ENCODE results near the gene THEMIS. TPM values are rescaled to one million over a fixed set of nuclear protein-coding genes. Genes with fewer than 3 reads are reported as not detected.

The THEMIS gene
- polyA plus RNA-seq, 1 experiment, result not detected

DNA sequence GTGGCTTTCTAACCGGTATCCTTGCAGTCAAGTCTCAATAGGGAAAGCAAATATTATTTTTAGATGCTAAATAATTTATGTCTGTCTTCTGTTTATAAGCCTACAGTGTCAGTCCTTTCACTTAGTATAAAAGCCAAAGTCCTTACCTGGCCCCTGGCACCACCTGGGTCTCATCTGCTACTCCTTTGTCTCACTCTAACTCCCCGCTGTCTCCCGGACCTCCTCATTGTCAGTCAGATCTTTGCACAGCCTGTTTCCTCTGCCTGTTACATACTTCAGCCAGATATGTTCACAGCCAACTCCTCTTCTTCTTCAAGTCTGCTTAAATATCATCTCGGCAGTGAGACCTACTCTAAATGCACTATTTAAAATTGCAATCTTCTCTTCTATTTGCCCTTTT lies 84.2 kb downstream of the THEMIS start:
- ChIA-PET POLR2A (no interaction called here), CTCF (interaction anchor here (0.7 kb wide), 1 partner anchor 11 kb away, joined by 4 read pairs; no protein-coding TSS in a partner anchor)
- TF ChIP-seq, protein P1, sequence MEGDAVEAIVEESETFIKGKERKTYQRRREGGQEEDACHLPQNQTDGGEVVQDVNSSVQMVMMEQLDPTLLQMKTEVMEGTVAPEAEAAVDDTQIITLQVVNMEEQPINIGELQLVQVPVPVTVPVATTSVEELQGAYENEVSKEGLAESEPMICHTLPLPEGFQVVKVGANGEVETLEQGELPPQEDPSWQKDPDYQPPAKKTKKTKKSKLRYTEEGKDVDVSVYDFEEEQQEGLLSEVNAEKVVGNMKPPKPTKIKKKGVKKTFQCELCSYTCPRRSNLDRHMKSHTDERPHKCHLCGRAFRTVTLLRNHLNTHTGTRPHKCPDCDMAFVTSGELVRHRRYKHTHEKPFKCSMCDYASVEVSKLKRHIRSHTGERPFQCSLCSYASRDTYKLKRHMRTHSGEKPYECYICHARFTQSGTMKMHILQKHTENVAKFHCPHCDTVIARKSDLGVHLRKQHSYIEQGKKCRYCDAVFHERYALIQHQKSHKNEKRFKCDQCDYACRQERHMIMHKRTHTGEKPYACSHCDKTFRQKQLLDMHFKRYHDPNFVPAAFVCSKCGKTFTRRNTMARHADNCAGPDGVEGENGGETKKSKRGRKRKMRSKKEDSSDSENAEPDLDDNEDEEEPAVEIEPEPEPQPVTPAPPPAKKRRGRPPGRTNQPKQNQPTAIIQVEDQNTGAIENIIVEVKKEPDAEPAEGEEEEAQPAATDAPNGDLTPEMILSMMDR (IDR thresholded peaks at IDR 0.05; ENCODE audit: insufficient read depth, low read depth, low read length), result no peak
- H3K4me3 ChIP-seq (ENCODE audit: low read depth, low read length), result no peak overlapping the region
- DNase-seq (ENCODE audit: low read depth), result no peak
- peaks cover 2% of the 10 kb centered on the region; the same call in 1 of the 2 replicates for H3K27me3 ChIP-seq (ENCODE audit: control insufficient read depth, insufficient read depth, low read length)
- no peaks in the 10 kb centered on the region for H3K36me3 ChIP-seq (ENCODE audit: control insufficient read depth, insufficient read depth, low read length)

DNA sequence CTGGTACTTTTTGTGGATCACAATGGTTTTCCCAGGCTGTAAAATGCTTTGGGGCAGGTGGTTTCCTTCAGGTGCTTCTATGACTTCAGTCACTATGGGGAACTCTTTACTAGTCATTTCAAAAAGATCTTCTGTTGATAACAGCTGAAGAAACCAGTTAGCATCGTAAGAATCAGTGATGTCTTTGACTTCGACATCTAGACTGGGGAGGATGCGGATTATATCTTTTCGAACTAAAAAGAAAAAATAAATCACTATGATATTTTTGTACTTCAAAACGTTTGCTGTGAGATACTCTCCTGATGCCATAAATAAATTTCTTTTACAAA lies 87.2 kb downstream of the THEMIS start:
- no peak for DNase-seq (ENCODE audit: low read depth)
- Histone ChIP-seq H3K36me3 (ENCODE audit: control insufficient read depth, insufficient read depth, low read length) (no peaks in the 10 kb centered on the region), H3K4me3 (ENCODE audit: low read depth, low read length) (no peak overlapping the region), H3K27me3 (ENCODE audit: control insufficient read depth, insufficient read depth, low read length) (peaks cover 2% of the 10 kb centered on the region; the same call in 1 of the 2 replicates)
- CTCF ChIA-PET, result no interaction called here
- TF ChIP-seq, protein P1 (IDR thresholded peaks at IDR 0.05; ENCODE audit: insufficient read depth, low read depth, low read length), result no peak
- POLR2A ChIA-PET, result no interaction called here

DNA sequence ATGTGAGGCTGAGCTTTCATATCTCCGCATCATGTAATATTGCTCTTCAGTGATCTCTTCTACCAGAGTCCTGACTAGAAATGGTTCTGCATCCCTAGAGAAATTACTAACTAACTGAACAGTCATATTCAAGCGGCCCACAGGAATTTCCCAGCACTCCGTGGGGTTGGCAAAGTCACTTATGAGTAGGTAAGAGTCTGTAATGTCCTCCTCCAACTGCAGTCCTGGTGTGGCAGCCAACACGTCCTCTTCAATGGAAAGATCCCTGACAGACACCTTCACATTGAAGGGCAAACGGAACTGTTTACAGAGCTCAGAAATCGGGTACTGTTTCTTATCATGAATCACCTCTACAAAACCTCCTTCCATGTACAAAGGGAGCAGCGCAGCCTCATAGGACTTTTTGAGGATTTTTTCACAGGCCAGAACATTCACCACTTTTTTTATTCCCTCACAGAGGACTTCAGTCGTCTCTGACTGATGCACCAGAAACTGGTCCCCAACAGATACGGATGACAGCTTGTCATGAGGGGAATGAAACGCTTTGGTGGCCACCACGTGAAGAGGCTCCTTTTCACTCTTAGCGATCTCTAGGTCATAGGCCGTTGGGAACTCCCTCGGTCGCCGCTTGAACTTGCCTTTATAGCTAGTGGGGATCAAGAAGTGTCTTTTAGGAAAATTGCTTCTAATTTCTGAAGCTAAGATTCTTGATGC lies 87.7 kb downstream of the THEMIS start:
- Histone ChIP-seq H3K4me3 (ENCODE audit: low read depth, low read length) (no peak overlapping the region), H3K27me3 (ENCODE audit: control insufficient read depth, insufficient read depth, low read length) (peaks cover 2% of the 10 kb centered on the region; the same call in 1 of the 2 replicates), H3K36me3 (ENCODE audit: control insufficient read depth, insufficient read depth, low read length) (no peaks in the 10 kb centered on the region)
- TF ChIP-seq, protein P1 (IDR thresholded peaks at IDR 0.05; ENCODE audit: insufficient read depth, low read depth, low read length), result no peak
- ChIA-PET POLR2A (no interaction called here), CTCF (no interaction called here)
- no peak for DNase-seq (ENCODE audit: low read depth)

DNA sequence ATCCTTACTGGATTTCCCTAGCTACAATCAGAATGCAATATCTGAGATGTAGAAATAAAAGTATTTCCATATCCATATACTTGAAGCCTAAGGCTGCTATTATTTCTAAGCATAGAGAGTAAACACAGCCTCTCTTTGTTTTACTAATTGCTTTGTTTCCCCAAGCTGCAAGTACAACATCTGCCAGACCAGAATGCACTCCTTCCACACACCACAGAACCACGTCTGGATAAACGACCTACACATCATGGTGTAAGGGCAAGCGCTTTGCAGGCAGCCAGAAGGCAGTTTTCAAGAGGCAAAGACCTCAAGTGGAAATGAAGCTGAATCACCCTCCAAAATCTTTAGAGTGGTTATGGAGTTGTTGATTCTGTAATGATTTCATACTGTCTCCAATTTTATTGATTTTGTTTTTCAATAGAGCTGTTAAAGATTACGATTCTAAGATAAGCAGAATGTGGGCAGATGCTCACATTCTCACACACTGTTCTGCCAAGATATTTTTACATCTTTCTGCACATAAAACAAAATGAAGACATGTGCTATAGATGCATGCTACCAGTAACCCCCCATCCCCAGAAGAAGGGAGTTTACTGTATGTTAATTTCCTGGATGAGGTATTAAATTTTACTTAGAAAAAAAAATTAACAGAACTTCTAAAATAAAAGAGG lies 88.8 kb downstream of the THEMIS start:
- no peak overlapping the region for H3K4me3 ChIP-seq (ENCODE audit: low read depth, low read length)
- H3K36me3 ChIP-seq (ENCODE audit: control insufficient read depth, insufficient read depth, low read length), result no peaks in the 10 kb centered on the region
- TF ChIP-seq, protein P1 (IDR thresholded peaks at IDR 0.05; ENCODE audit: insufficient read depth, low read depth, low read length), result no peak
- ChIA-PET POLR2A (no interaction called here), CTCF (no interaction called here)
- DNase-seq (ENCODE audit: low read depth), result no peak
- H3K27me3 ChIP-seq (ENCODE audit: control insufficient read depth, insufficient read depth, low read length), result peaks cover 2% of the 10 kb centered on the region; the same call in 1 of the 2 replicates

- DNase-seq (ENCODE audit: low read depth), result no peak
- no peaks in the 10 kb centered on the region; the same call in 1 of the 2 replicates for H3K27me3 ChIP-seq (ENCODE audit: control insufficient read depth, insufficient read depth, low read length)
- H3K4me3 ChIP-seq (ENCODE audit: low read depth, low read length), result no peak overlapping the region
- no peaks in the 10 kb centered on the region for H3K36me3 ChIP-seq (ENCODE audit: control insufficient read depth, insufficient read depth, low read length)
- CTCF ChIA-PET, result no interaction called here
- TF ChIP-seq, protein P1 (IDR thresholded peaks at IDR 0.05; ENCODE audit: insufficient read depth, low read depth, low read length), result no peak
- POLR2A ChIA-PET, result interaction anchor here (0.6 kb wide), 1 partner anchor 43 kb away, joined by 3 read pairs; no protein-coding TSS in a partner anchor
Observed at GRCh38 chr6:127807806-127808517, 92.9 kb downstream of the THEMIS start.

All from BJ (cell line).